ENCODE results near the gene KIF1C. TPM values are rescaled to one million over a fixed set of nuclear protein-coding genes. Genes with fewer than 3 reads are reported as not detected.

Gene KIF1C
- total RNA-seq, 1 experiment from 2014 or later, result 121 TPM

- no TSS peak for BruUV-seq (replicated peaks)
- H3K4me3 ChIP-seq (replicated peaks in 1 of 2; ENCODE audit: low read depth in 1 of 2, low read length in 2 of 2), result no peak overlapping the region
- TF ChIP-seq EZH2phosphoT487 (IDR thresholded peaks at IDR 0.05; ENCODE audit: borderline replicate concordance), result no peak
- no peak for TF ChIP-seq EZH2 (IDR thresholded peaks at IDR 0.05)
- no peak for TF ChIP-seq POLR2A (IDR thresholded peaks at IDR 0.05; ENCODE audit: borderline replicate concordance, extremely low read depth, insufficient read depth, insufficient read length)
- TF ChIP-seq SRF (IDR thresholded peaks at IDR 0.05; ENCODE audit: low read depth), result no peak
- no peak for TF ChIP-seq ELF1 (IDR thresholded peaks at IDR 0.05; ENCODE audit: borderline replicate concordance, low read depth)
- no peak for TF ChIP-seq FOSL1 (IDR thresholded peaks at IDR 0.05; ENCODE audit: low read depth)
- TF ChIP-seq SP1 (IDR thresholded peaks at IDR 0.05; ENCODE audit: low read depth), result no peak
- no peak for TF ChIP-seq RAD21 (IDR thresholded peaks at IDR 0.05; ENCODE audit: low read depth)
- no peak for TF ChIP-seq POLR2AphosphoS5 (IDR thresholded peaks at IDR 0.05; ENCODE audit: low read depth, low read length)
- TF ChIP-seq TCF7L2 (IDR thresholded peaks at IDR 0.05; ENCODE audit: borderline replicate concordance, extremely low read depth, insufficient read depth, insufficient read length), result no peak
- TF ChIP-seq JUND (IDR thresholded peaks at IDR 0.05), result no peak
- TF ChIP-seq ATF3 (IDR thresholded peaks at IDR 0.05), result no peak
- no peak for TF ChIP-seq SIN3A (IDR thresholded peaks at IDR 0.05; ENCODE audit: low read depth)
- H3K27ac ChIP-seq (ENCODE audit: low read depth, low read length), result no peak overlapping the region
- intact Hi-C loops (cut with micrococcal nuclease), result no loop called here
- ChIA-PET CTCF (no interaction called here), POLR2A (no interaction called here), RAD21 (ENCODE audit: low non-redundant PET in 1 of 2, low total read pairs in 2 of 2, uncharacterized antibody in 2 of 2, unreplicated experiment in 2 of 2) (no interaction called here)
- H3K4me2 ChIP-seq (ENCODE audit: low read length), result no peak overlapping the region
- no peaks in the 10 kb centered on the region for H3K27me3 ChIP-seq (ENCODE audit: insufficient read depth, low read length)
- H2AFZ ChIP-seq (ENCODE audit: low read depth, low read length, poor library complexity, severe bottlenecking), result no peak overlapping the region
- H4K20me1 ChIP-seq (ENCODE audit: insufficient read depth), result no peaks in the 10 kb centered on the region
- ATAC-seq, result no peak
- no peak for DNase-seq (ENCODE audit: low read depth, low spot score)
- peaks cover 4 to 7% of the 10 kb centered on the region in 2 experiments; a peak in 1 of 4 replicates for H3K4me1 ChIP-seq (ENCODE audit: control insufficient read depth in 1 of 2, insufficient read depth in 2 of 2, low read length in 2 of 2)
- no peaks in the 10 kb centered on the region for H3K9me3 ChIP-seq (ENCODE audit: control insufficient read depth in 1 of 2, insufficient read depth in 1 of 2, low read depth in 1 of 2, low read length in 2 of 2)
- H3K79me2 ChIP-seq (ENCODE audit: insufficient read depth, low read length), result no peaks in the 10 kb centered on the region
- no peak overlapping the region for H3K9ac ChIP-seq (ENCODE audit: low read length)
- peaks cover 10 to 21% of the 10 kb centered on the region in 2 experiments for H3K36me3 ChIP-seq (ENCODE audit: control insufficient read depth in 1 of 2, insufficient read depth in 2 of 2, low read length in 2 of 2)
- no peaks in the 10 kb centered on the region for H3K9me2 ChIP-seq (ENCODE audit: insufficient read depth)
Observed at GRCh38 chr17:5024604-5025003, 26.9 kb downstream of the KIF1C start.

- BruUV-seq (replicated peaks), result no TSS peak
- H3K4me2 ChIP-seq (ENCODE audit: low read length), result no peak overlapping the region
- H3K27ac ChIP-seq (ENCODE audit: low read depth, low read length), result no peak overlapping the region
- no peak for ATAC-seq
- H3K27me3 ChIP-seq (ENCODE audit: insufficient read depth, low read length), result no peaks in the 10 kb centered on the region
- H3K4me1 ChIP-seq (ENCODE audit: control insufficient read depth in 1 of 2, insufficient read depth in 2 of 2, low read length in 2 of 2), result peaks cover 7 to 19% of the 10 kb centered on the region in 2 experiments; a peak in 3 of 4 replicates
- DNase-seq (ENCODE audit: low read depth, low spot score), result no peak
- POLR2A ChIA-PET, result no interaction called here
- RAD21 ChIA-PET (ENCODE audit: low non-redundant PET in 1 of 2, low total read pairs in 2 of 2, uncharacterized antibody in 2 of 2, unreplicated experiment in 2 of 2), result no interaction called here
- no peak overlapping the region for H3K9ac ChIP-seq (ENCODE audit: low read length)
- H3K4me3 ChIP-seq (replicated peaks in 1 of 2; ENCODE audit: low read depth in 1 of 2, low read length in 2 of 2), result no peak overlapping the region
- H3K79me2 ChIP-seq (ENCODE audit: insufficient read depth, low read length), result no peaks in the 10 kb centered on the region
- intact Hi-C loops (cut with micrococcal nuclease), result no loop called here
- H3K36me3 ChIP-seq (ENCODE audit: control insufficient read depth in 1 of 2, insufficient read depth in 2 of 2, low read length in 2 of 2), result peaks cover 1 to 2% of the 10 kb centered on the region in 2 experiments; a peak in 2 of 4 replicates
- CTCF ChIA-PET, result no interaction called here
- H2AFZ ChIP-seq (ENCODE audit: low read depth, low read length, poor library complexity, severe bottlenecking), result no peak overlapping the region
- H3K9me3 ChIP-seq (ENCODE audit: control insufficient read depth in 1 of 2, insufficient read depth in 1 of 2, low read depth in 1 of 2, low read length in 2 of 2), result no peaks in the 10 kb centered on the region
- H4K20me1 ChIP-seq (ENCODE audit: insufficient read depth), result no peaks in the 10 kb centered on the region
- H3K9me2 ChIP-seq (ENCODE audit: insufficient read depth), result no peaks in the 10 kb centered on the region
- no peak for TF ChIP-seq ZFX (IDR thresholded peaks at IDR 0.05)
- no peak for TF ChIP-seq ATF3 (IDR thresholded peaks at IDR 0.05)
- TF ChIP-seq SP1 (IDR thresholded peaks at IDR 0.05; ENCODE audit: low read depth), result no peak
- TF ChIP-seq REST (IDR thresholded peaks at IDR 0.05; ENCODE audit: low read depth), result no peak
- TF ChIP-seq POLR2AphosphoS5 (IDR thresholded peaks at IDR 0.05; ENCODE audit: low read depth, low read length), result no peak
- no peak for TF ChIP-seq FOSL1 (IDR thresholded peaks at IDR 0.05; ENCODE audit: low read depth)
- no peak for TF ChIP-seq CEBPB (IDR thresholded peaks at IDR 0.05; ENCODE audit: low read depth)
- TF ChIP-seq EZH2phosphoT487 (IDR thresholded peaks at IDR 0.05; ENCODE audit: borderline replicate concordance), result no peak
- TF ChIP-seq YY1 (IDR thresholded peaks at IDR 0.05; ENCODE audit: extremely low read depth, insufficient replicate concordance, low read depth, low read length), result no peak
- TF ChIP-seq JUND (IDR thresholded peaks at IDR 0.05), result no peak
Observed at GRCh38 chr17:5027299-5027698, 29.5 kb downstream of the KIF1C start.
